M059J (cell line): ENCODE results near the gene MCTP2. TPM values are rescaled to one million over a fixed set of nuclear protein-coding genes. Genes with fewer than 3 reads are reported as not detected.

ENCODE experiments used
- DNase-seq: peaks from one replicate; pipeline ENCODE4 v3.0.0-alpha.2; 2012; ENCODE audit warnings: low read depth
- total RNA-seq: library from RNA; depleted of rRNA; stranded (reverse); fragments of >200 nt; shearing (Covaris generic); gene quantifications from 2 replicates; pipeline ENCODE4 v1.2.3, GENCODE V29; 2014

MCTP2 gene
- total RNA-seq, 1 experiment from 2014 or later = 0.91 TPM

GRCh38 chr15:94352636-94353487 is 121.5 kb downstream of the MCTP2 start:
- DNase-seq = no peak

- no peak for DNase-seq
Observed at GRCh38 chr15:94353488-94353820, 122.1 kb downstream of the MCTP2 start.

GRCh38 chr15:94354655-94355054 is 123.3 kb downstream of the MCTP2 start:
- DNase-seq = no peak

- DNase-seq = no peak
Observed at GRCh38 chr15:94359716-94360115, 128.4 kb downstream of the MCTP2 start.

- no peak for DNase-seq
Observed at GRCh38 chr15:94360251-94360685, 128.9 kb downstream of the MCTP2 start.

- no peak for DNase-seq
Observed at GRCh38 chr15:94362385-94363092, 131.2 kb downstream of the MCTP2 start.

GRCh38 chr15:94363382-94363781 is 132.0 kb downstream of the MCTP2 start:
- DNase-seq = no peak

GRCh38 chr15:94366781-94367180 is 135.4 kb downstream of the MCTP2 start:
- no peak for DNase-seq

GRCh38 chr15:94367726-94368535 is 136.6 kb downstream of the MCTP2 start:
- no peak for DNase-seq

GRCh38 chr15:94370206-94370935 is 139.0 kb downstream of the MCTP2 start:
- no peak for DNase-seq

- DNase-seq = no peak
Observed at GRCh38 chr15:94370936-94371285, 139.6 kb downstream of the MCTP2 start.

- no peak for DNase-seq
Observed at GRCh38 chr15:94372821-94373220, 141.5 kb downstream of the MCTP2 start.

- DNase-seq = no peak
Observed at GRCh38 chr15:94375997-94376396, 144.6 kb downstream of the MCTP2 start.

- DNase-seq = no peak
Observed at GRCh38 chr15:94379986-94380385, 148.6 kb downstream of the MCTP2 start.

GRCh38 chr15:94380798-94381197 is 149.4 kb downstream of the MCTP2 start:
- no peak for DNase-seq

GRCh38 chr15:94381384-94381783 is 150.0 kb downstream of the MCTP2 start:
- DNase-seq = no peak

- DNase-seq = no peak
Observed at GRCh38 chr15:94383041-94383440, 151.7 kb downstream of the MCTP2 start.

GRCh38 chr15:94383706-94384105 is 152.3 kb downstream of the MCTP2 start:
- peak; percentile 16 for DNase-seq

GRCh38 chr15:94385441-94385840 is 154.1 kb downstream of the MCTP2 start:
- no peak for DNase-seq

GRCh38 chr15:94386351-94386750 is 155.0 kb downstream of the MCTP2 start:
- DNase-seq = no peak

- no peak for DNase-seq
Observed at GRCh38 chr15:94387442-94387841, 156.1 kb downstream of the MCTP2 start.
